Heart left ventricle (tissue), 13 donors: ENCODE measurements around the gene RBKS.

Experiments used
- POLR2A ChIP-seq, 2 donors: fragments of 450-650 bp; IDR thresholded peaks; one replicate each; pipeline ENCODE4 v1.6.1; 2017; ENCODE audit warnings: antibody characterized with exemption in 2 of 2, mild to moderate bottlenecking in 2 of 2, moderate library complexity in 2 of 2
- TF ChIP-seq, protein P1 (sequence below), 12 donors: fragments of 200-600 bp; sonication (generic) in 4 of 12; IDR thresholded peaks; one replicate each; pipeline versions ENCODE4 v1.5.0 to v1.8.0; 2018 to 2022; ENCODE audit warnings: antibody characterized with exemption in 12 of 12, mild to moderate bottlenecking in 5 of 12
- donor health status: ischemic (EF 13 %, LVEDD 7.1; RV severe dilation, severe dysfunction).
- donor health status: DM: no; HTN: yes; CAD: no.
- donor health status: DM: no; HTN: no; CAD: no.
- donor health status: ischemic (EF 25% LVEDD 6.9; RV normal size, moderate dysfunction).
- donor health status: ischemic (EF 25% LVEDD 5.7; RV mildly dilated, moderate dysfunction).
- donor health status: ischemic (EF 35%, LVEDD 5.7; RV mildly dilated, moderate dysfunction).
- donor health status: nonischemic (EF 11% LVEDD 7.7; RV severe dilation, severe dysfunction).
- donor health status: DM: yes; HTN: yes; CAD: no.
- donor health status: PGD.
- donor health status: ischemic (EF 29% LVEDD 5.4; RV normal size, mild dysfunction).
- donor health status: nonischemic (EF 23%, LVEDD 6.1; RV moderate dilation, normal function).

DNA sequence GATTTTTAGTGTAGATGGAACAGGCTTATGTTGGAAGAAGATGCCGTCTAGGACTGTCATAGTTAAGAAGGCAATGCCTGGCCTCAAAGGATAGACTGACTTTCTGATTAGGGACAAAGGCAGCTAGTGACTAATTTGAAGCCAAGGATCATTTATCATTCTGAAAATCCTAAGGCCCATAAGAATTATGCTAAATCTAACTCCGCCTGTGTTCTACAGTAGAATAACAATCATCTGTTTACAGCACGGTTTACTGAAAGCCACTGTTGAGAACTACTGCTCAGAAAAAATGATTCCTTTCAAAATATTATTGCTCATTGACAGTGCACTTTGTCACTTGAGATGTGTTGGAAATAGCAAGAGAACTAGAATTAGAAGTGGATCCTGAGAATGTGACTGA is 44.8 kb upstream of the RBKS start:
- TF ChIP-seq POLR2A (IDR thresholded peaks at IDR 0.05) = no peak
- TF ChIP-seq, protein P1, sequence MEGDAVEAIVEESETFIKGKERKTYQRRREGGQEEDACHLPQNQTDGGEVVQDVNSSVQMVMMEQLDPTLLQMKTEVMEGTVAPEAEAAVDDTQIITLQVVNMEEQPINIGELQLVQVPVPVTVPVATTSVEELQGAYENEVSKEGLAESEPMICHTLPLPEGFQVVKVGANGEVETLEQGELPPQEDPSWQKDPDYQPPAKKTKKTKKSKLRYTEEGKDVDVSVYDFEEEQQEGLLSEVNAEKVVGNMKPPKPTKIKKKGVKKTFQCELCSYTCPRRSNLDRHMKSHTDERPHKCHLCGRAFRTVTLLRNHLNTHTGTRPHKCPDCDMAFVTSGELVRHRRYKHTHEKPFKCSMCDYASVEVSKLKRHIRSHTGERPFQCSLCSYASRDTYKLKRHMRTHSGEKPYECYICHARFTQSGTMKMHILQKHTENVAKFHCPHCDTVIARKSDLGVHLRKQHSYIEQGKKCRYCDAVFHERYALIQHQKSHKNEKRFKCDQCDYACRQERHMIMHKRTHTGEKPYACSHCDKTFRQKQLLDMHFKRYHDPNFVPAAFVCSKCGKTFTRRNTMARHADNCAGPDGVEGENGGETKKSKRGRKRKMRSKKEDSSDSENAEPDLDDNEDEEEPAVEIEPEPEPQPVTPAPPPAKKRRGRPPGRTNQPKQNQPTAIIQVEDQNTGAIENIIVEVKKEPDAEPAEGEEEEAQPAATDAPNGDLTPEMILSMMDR (IDR thresholded peaks at IDR 0.05) = no peak
